ENCODE data around the gene LPAR3.

GRCh38 chr1:84834419-84835064 is 58.5 kb downstream of the LPAR3 start:
- TF ChIP-seq CTCF (conservative IDR thresholded peaks at IDR 0.05), result no peak
- TF ChIP-seq EZH2 (IDR thresholded peaks at IDR 0.05; ENCODE audit: low read depth), result no peak

All from PC-9 (cell line).